Measurements from ENCODE around the gene BAHCC1.

GRCh38 chr17:81415681-81416080 is 20.4 kb downstream of the BAHCC1 start:
- TF ChIP-seq CTCF (IDR thresholded peaks at IDR 0.05) (no peak), POLR2AphosphoS5 (IDR thresholded peaks at IDR 0.05) (no peak)
